HepG2 (cell line): ENCODE data around the gene AP2S1. TPM values are rescaled to one million over a fixed set of nuclear protein-coding genes. Genes with fewer than 3 reads are reported as not detected.

Source experiments
- ASH2L ChIP-seq: fragments of 300-600, 200-600 bp; sonication (generic); IDR thresholded peaks from 2 replicates; pipeline ENCODE4 v1.7.0; 2017; ENCODE audit warnings: low read depth, mild to moderate bottlenecking, moderate library complexity, mixed read lengths, low read length; ENCODE audit not compliant: insufficient read length
- ELF3 ChIP-seq: IDR thresholded peaks from 2 replicates; pipeline ENCODE4 v1.6.1; 2016; ENCODE audit warnings: missing genetic modification reagents, missing compliant biosample characterization
- HDAC2 ChIP-seq: sonication (generic); formaldehyde crosslinking; IDR thresholded peaks from 2 replicates; pipeline ENCODE4 v1.4.0; 2020; ENCODE audit warnings: missing genetic modification reagents
- HMGA1 ChIP-seq: sonication (generic); formaldehyde crosslinking; conservative IDR thresholded peaks from 2 replicates; pipeline ENCODE4 v1.4.0; 2020; ENCODE audit warnings: missing genetic modification reagents
- HNF4G ChIP-seq, 2 experiments: sonication (generic) in 1 of 2; formaldehyde crosslinking in 1 of 2; IDR thresholded peaks; 2 replicates each; pipeline versions ENCODE4 v1.4.0 to v1.6.1; 2011 to 2020; ENCODE audit warnings: borderline replicate concordance in 2 of 2, low read depth in 2 of 2, mild to moderate bottlenecking in 2 of 2, low read length in 1 of 2, missing genetic modification reagents in 1 of 2, moderate library complexity in 1 of 2
- NRL ChIP-seq: sonication (generic); formaldehyde crosslinking; IDR thresholded peaks from 2 replicates; pipeline ENCODE4 v1.5.0; 2020; ENCODE audit warnings: missing genetic modification reagents, mild to moderate bottlenecking, moderate library complexity, borderline replicate concordance
- ONECUT2 ChIP-seq: sonication (generic); formaldehyde crosslinking; IDR thresholded peaks from 2 replicates; pipeline ENCODE4 v1.4.0; 2020; ENCODE audit warnings: missing genetic modification reagents
- SP2 ChIP-seq: sonication (generic); formaldehyde crosslinking; IDR thresholded peaks from 2 replicates; pipeline ENCODE4 v1.5.1; 2020; ENCODE audit warnings: mild to moderate bottlenecking, missing genetic modification reagents
- YEATS2 ChIP-seq: sonication (generic); formaldehyde crosslinking; IDR thresholded peaks from 2 replicates; pipeline ENCODE4 v1.4.0; 2020; ENCODE audit warnings: missing genetic modification reagents, borderline replicate concordance
- ZNF282 ChIP-seq: fragments of 450-650 bp; IDR thresholded peaks from 2 replicates; pipeline ENCODE4 v1.6.1; 2018; ENCODE audit not compliant: partially characterized antibody
- ZNF337 ChIP-seq: sonication (generic); formaldehyde crosslinking; IDR thresholded peaks from 2 replicates; pipeline ENCODE4 v1.5.1; 2020; ENCODE audit warnings: missing genetic modification reagents, low read depth, mild to moderate bottlenecking, borderline replicate concordance
- ZNF33A ChIP-seq: sonication (generic); formaldehyde crosslinking; IDR thresholded peaks from 2 replicates; pipeline ENCODE4 v1.5.1; 2020; ENCODE audit warnings: missing genetic modification reagents, mild to moderate bottlenecking, moderate library complexity, borderline replicate concordance
- ZNF557 ChIP-seq: sonication (generic); formaldehyde crosslinking; IDR thresholded peaks from 2 replicates; pipeline ENCODE4 v1.4.0; 2020; ENCODE audit warnings: missing genetic modification reagents
- ZNF709 ChIP-seq: sonication (generic); formaldehyde crosslinking; IDR thresholded peaks from 2 replicates; pipeline ENCODE4 v1.5.0; 2020; ENCODE audit warnings: mild to moderate bottlenecking, missing genetic modification reagents
- ZNF747 ChIP-seq: sonication (generic); formaldehyde crosslinking; IDR thresholded peaks from 2 replicates; pipeline ENCODE4 v1.8.1; 2023; ENCODE audit warnings: missing genetic modification reagents, mild to moderate bottlenecking, borderline replicate concordance
- polyA plus RNA-seq, 8 experiments: library from polyadenylated mRNA; depleted of rRNA in 3 of 8; stranded (reverse) in 7 of 8; unstranded in 1 of 8; fragments of >200 nt; fragmentation: Illumina TruSeq in 4 of 8; extraction: Trizol in 4 of 8; gene quantifications; 2 replicates each; pipeline versions ENCODE4 v1.2.1 to v1.2.3, GENCODE V29; 2011 to 2016; ENCODE audit warnings: low read depth in 4 of 8, missing spikeins in 1 of 8, mixed read lengths in 1 of 8; ENCODE audit not compliant: insufficient read depth in 1 of 8
- total RNA-seq, 5 experiments: library from RNA; depleted of rRNA; stranded (reverse); fragments of >200 nt; fragmentation: Illumina TruSeq; extraction: Trizol; gene quantifications; 2 replicates each; pipeline ENCODE4 v1.2.3, GENCODE V29; 2016; ENCODE audit warnings: low read depth in 1 of 5
- TF ChIP-seq, protein P1 (sequence below): sonication (generic); formaldehyde crosslinking; IDR thresholded peaks from 2 replicates; pipeline ENCODE4 v1.4.0; 2020; ENCODE audit warnings: missing genetic modification reagents
- TF ChIP-seq, protein P2 (sequence below): sonication (generic); formaldehyde crosslinking; IDR thresholded peaks from 2 replicates; pipeline ENCODE4 v1.5.1; 2020; ENCODE audit warnings: mild to moderate bottlenecking, missing genetic modification reagents, moderate library complexity
- TF ChIP-seq, protein P3 (sequence below): sonication (generic); formaldehyde crosslinking; IDR thresholded peaks from 2 replicates; pipeline ENCODE4 v1.4.0; 2020; ENCODE audit warnings: mild to moderate bottlenecking, missing genetic modification reagents
- TF ChIP-seq, protein P4 (sequence below): sonication (generic); formaldehyde crosslinking; conservative IDR thresholded peaks from 2 replicates; pipeline ENCODE4 v1.4.0; 2020; ENCODE audit warnings: missing genetic modification reagents

AP2S1 gene
- total and polyA plus RNA-seq, 2 of the 13 experiments (the other 11 are each of a cell fraction or from before 2014, with no cell fraction given): 45.2 to 86.1 TPM

DNA sequence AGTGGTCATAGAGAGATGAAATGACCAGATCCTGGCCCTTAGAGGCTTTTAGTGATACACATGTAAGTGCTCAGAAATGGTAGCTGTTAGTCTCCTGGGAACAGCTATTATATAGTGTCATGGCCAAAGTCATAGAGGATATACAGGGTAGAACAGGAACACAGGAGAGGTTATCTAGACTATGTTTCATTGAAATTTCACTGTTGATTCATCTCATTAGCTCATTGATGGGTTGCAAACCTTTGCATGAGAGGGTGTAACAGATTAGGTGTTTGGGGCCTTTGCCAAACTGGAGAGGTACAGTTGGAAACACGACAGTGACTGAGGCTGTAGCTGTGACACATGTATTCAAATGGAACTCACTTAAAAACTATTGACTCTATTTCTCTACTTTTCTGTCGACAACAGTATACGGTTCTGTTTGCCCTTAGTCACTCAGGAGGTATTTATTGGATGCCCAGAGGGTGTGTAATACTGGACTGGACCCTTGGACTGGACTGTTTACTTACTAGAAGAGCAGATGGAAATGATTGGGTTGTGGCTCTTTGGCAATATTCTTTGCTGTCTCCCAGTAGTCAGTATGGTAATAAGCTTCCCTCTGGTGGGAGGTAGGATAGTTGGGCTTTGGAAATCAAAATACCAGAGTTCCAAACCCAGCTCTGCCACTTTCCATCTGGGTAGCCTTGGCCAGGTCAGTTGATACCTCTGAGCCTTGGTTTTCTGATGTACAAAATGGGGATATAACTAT is 40.0 kb upstream of the AP2S1 start (continued):
- no peak for TF ChIP-seq ZNF337 (CRISPR knock-in tag)
- TF ChIP-seq HDAC2 (CRISPR knock-in tag): peak; percentile 95
- peak; percentile 81 for TF ChIP-seq ELF3
- TF ChIP-seq ZNF747 (CRISPR knock-in tag): no peak
- no peak for TF ChIP-seq NRL (CRISPR knock-in tag)
- TF ChIP-seq ONECUT2 (CRISPR knock-in tag): peak; percentile 80
- TF ChIP-seq ZNF33A (CRISPR knock-in tag): no peak
- TF ChIP-seq HMGA1 (CRISPR knock-in tag): no peak
- no peak for TF ChIP-seq SP2 (CRISPR knock-in tag)
- peak; percentile 71 for TF ChIP-seq ASH2L
- TF ChIP-seq, protein P1, sequence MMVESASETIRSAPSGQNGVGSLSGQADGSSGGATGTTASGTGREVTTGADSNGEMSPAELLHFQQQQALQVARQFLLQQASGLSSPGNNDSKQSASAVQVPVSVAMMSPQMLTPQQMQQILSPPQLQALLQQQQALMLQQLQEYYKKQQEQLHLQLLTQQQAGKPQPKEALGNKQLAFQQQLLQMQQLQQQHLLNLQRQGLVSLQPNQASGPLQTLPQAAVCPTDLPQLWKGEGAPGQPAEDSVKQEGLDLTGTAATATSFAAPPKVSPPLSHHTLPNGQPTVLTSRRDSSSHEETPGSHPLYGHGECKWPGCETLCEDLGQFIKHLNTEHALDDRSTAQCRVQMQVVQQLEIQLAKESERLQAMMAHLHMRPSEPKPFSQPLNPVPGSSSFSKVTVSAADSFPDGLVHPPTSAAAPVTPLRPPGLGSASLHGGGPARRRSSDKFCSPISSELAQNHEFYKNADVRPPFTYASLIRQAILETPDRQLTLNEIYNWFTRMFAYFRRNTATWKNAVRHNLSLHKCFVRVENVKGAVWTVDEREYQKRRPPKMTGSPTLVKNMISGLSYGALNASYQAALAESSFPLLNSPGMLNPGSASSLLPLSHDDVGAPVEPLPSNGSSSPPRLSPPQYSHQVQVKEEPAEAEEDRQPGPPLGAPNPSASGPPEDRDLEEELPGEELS (CRISPR knock-in tag): peak; percentile 93
- no peak for TF ChIP-seq ZNF282
- TF ChIP-seq, protein P2, sequence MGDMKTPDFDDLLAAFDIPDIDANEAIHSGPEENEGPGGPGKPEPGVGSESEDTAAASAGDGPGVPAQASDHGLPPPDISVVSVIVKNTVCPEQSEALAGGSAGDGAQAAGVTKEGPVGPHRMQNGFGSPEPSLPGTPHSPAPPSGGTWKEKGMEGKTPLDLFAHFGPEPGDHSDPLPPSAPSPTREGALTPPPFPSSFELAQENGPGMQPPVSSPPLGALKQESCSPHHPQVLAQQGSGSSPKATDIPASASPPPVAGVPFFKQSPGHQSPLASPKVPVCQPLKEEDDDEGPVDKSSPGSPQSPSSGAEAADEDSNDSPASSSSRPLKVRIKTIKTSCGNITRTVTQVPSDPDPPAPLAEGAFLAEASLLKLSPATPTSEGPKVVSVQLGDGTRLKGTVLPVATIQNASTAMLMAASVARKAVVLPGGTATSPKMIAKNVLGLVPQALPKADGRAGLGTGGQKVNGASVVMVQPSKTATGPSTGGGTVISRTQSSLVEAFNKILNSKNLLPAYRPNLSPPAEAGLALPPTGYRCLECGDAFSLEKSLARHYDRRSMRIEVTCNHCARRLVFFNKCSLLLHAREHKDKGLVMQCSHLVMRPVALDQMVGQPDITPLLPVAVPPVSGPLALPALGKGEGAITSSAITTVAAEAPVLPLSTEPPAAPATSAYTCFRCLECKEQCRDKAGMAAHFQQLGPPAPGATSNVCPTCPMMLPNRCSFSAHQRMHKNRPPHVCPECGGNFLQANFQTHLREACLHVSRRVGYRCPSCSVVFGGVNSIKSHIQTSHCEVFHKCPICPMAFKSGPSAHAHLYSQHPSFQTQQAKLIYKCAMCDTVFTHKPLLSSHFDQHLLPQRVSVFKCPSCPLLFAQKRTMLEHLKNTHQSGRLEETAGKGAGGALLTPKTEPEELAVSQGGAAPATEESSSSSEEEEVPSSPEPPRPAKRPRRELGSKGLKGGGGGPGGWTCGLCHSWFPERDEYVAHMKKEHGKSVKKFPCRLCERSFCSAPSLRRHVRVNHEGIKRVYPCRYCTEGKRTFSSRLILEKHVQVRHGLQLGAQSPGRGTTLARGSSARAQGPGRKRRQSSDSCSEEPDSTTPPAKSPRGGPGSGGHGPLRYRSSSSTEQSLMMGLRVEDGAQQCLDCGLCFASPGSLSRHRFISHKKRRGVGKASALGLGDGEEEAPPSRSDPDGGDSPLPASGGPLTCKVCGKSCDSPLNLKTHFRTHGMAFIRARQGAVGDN (CRISPR knock-in tag): no peak
- TF ChIP-seq, protein P3, sequence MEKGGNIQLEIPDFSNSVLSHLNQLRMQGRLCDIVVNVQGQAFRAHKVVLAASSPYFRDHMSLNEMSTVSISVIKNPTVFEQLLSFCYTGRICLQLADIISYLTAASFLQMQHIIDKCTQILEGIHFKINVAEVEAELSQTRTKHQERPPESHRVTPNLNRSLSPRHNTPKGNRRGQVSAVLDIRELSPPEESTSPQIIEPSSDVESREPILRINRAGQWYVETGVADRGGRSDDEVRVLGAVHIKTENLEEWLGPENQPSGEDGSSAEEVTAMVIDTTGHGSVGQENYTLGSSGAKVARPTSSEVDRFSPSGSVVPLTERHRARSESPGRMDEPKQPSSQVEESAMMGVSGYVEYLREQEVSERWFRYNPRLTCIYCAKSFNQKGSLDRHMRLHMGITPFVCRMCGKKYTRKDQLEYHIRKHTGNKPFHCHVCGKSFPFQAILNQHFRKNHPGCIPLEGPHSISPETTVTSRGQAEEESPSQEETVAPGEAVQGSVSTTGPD (CRISPR knock-in tag): peak; percentile 93
- TF ChIP-seq ZNF709: no peak
- TF ChIP-seq HNF4G (IDR thresholded peaks at IDR 0.05; ENCODE audit: borderline replicate concordance, low read depth, low read length): peak; percentile 85; the same call in 1 of the 2 replicates
- peak; percentile 87 for TF ChIP-seq HNF4G (CRISPR knock-in tag; IDR thresholded peaks at IDR 0.05; ENCODE audit: borderline replicate concordance, low read depth)
- TF ChIP-seq YEATS2 (CRISPR knock-in tag): peak; percentile 67; the same call in 1 of the 2 replicates
- no peak for TF ChIP-seq ZNF557 (CRISPR knock-in tag)
- TF ChIP-seq, protein P4, sequence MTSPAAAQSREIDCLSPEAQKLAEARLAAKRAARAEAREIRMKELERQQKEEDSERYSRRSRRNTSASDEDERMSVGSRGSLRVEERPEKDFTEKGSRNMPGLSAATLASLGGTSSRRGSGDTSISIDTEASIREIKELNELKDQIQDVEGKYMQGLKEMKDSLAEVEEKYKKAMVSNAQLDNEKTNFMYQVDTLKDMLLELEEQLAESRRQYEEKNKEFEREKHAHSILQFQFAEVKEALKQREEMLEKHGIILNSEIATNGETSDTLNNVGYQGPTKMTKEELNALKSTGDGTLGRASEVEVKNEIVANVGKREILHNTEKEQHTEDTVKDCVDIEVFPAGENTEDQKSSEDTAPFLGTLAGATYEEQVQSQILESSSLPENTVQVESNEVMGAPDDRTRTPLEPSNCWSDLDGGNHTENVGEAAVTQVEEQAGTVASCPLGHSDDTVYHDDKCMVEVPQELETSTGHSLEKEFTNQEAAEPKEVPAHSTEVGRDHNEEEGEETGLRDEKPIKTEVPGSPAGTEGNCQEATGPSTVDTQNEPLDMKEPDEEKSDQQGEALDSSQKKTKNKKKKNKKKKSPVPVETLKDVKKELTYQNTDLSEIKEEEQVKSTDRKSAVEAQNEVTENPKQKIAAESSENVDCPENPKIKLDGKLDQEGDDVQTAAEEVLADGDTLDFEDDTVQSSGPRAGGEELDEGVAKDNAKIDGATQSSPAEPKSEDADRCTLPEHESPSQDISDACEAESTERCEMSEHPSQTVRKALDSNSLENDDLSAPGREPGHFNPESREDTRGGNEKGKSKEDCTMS (CRISPR knock-in tag): no peak
